Sigmoid colon (tissue), 7 donors: ENCODE results near the gene CEP152. TPM values are rescaled to one million over a fixed set of nuclear protein-coding genes. Genes with fewer than 3 reads are reported as not detected.

Source experiments
- DNase-seq: peaks from one replicate; pipeline ENCODE4 v3.0.0-alpha.2; 2019
- H3K27ac ChIP-seq, 4 donors: fragments of 200-600 bp; sonication (generic); one replicate each; pipeline ENCODE4 v1.5.1; 2016 to 2019; ENCODE audit warnings: mild to moderate bottlenecking in 1 of 4
- H3K27me3 ChIP-seq, 3 donors: fragments of 200-600 bp; sonication (generic); one replicate each; pipeline ENCODE4 v1.5.1; 2019; ENCODE audit warnings: mild to moderate bottlenecking in 1 of 3
- H3K36me3 ChIP-seq, 4 donors: fragments of 200-600 bp; sonication (generic); one replicate each; pipeline ENCODE4 v1.5.1; 2016 to 2019
- H3K4me1 ChIP-seq, 4 donors: fragments of 200-600 bp; sonication (generic); one replicate each; pipeline ENCODE4 v1.5.1; 2017 to 2019
- H3K4me3 ChIP-seq, 4 donors: fragments of 200-600 bp; sonication (generic); one replicate each; pipeline ENCODE4 v1.5.1; 2017 to 2019; ENCODE audit warnings: mild to moderate bottlenecking in 2 of 4, moderate library complexity in 1 of 4
- H3K9me3 ChIP-seq, 4 donors: fragments of 200-600 bp in 3 of 4; sonication (generic) in 3 of 4; one replicate each; pipeline versions ENCODE4 v1.5.1 to v1.6.1; 2013 to 2019
- EP300 ChIP-seq, 4 donors: sonication (generic); formaldehyde crosslinking; IDR thresholded peaks; one replicate each; pipeline ENCODE4 v1.6.1; 2017; ENCODE audit warnings: antibody characterized with exemption in 4 of 4
- POLR2A ChIP-seq, 2 donors: fragments of 450-650 bp; IDR thresholded peaks; one replicate each; pipeline ENCODE4 v1.6.1; 2016; ENCODE audit warnings: antibody characterized with exemption in 2 of 2, mild to moderate bottlenecking in 2 of 2, moderate library complexity in 2 of 2
- POLR2AphosphoS5 ChIP-seq, 4 donors: sonication (generic); formaldehyde crosslinking; IDR thresholded peaks; one replicate each; pipeline ENCODE4 v1.6.1; 2017; ENCODE audit warnings: antibody characterized with exemption in 4 of 4
- WGBS, 2 donors: extraction: QIAGEN DNeasy Blood & Tissue Kit; methylation state at CpG; one replicate each; pipeline ENCODE4 v1.1.7; 2013; 5-methylcytosine and 5-hydroxymethylcytosine counted together
- intact Hi-C: fragments of 100-400 bp; cut with DNase I; formaldehyde crosslinking; loops from one replicate; pipeline ENCODE4 v1.15.1; 2023
- polyA plus RNA-seq, 3 donors: library from polyadenylated mRNA; stranded (reverse); fragments of 200-250 nt; gene quantifications; one replicate each; pipeline ENCODE4 v1.2.3, GENCODE V29; 2013
- total RNA-seq, 4 donors: library from RNA; depleted of rRNA; stranded (reverse); fragments of >200 nt; gene quantifications; one replicate each; pipeline ENCODE4 v1.1.0, GENCODE V29; 2016
- TF ChIP-seq, protein P1 (sequence below), 4 experiments: fragments of 450-650 bp in 3 of 4; fragments of 200-600 bp in 1 of 4; IDR thresholded peaks; one replicate each; pipeline ENCODE4 v1.5.1; 2016 to 2019; ENCODE audit warnings: antibody characterized with exemption in 4 of 4, mild to moderate bottlenecking in 3 of 4, moderate library complexity in 2 of 4
- donor health status: healthy with polysubstance abuse.
- donor health status: Bipolar disorder and iron deficiency.
- donor health status: healthy.

The CEP152 gene
- total and polyA plus RNA-seq, 7 donors, result 0.46 to 5.1 (median 3.1) TPM

DNA sequence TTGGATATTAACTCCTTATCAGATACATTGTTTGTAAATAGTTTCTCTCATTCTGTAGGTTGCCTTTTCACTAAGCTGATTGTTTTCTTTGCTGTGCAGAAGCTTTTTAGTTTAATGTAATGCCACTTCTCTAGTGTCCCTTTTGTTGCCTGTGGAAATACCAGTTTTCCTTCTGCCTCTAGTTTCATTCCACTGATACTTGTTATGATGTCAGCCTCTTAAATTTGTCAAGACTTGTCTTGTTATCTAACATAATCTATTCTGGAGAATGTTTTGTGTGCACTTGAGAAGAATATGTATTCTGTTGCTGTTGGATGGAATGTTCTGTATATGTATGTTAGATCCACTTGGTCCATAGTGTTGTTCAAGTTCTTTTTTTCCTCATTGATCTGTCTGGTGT, 18.0 kb upstream of the CEP152 start:
- intact Hi-C loops, result no loop called here
- no peak overlapping the region for H3K4me3 ChIP-seq

DNA sequence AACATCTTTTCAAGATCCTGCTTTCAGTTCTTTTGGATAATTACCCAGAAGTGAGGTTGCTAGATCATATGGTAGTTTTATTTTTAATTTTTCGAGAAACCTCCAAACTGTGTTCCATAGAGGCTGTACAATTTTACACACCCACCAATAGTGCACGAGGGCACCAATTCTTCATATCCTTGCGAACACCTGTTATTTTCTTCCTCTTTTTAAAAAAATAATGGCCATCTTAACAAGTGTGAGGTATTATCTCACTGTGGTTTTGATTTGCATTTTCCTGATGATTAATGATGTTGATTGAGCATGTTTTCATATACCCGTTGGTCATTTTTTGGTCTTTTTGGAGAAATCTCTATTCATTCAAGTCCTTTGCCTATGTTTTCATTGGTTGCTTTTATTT, 17.6 kb upstream of the CEP152 start:
- Histone ChIP-seq H3K36me3 (no peaks in the 10 kb centered on the region), H3K27me3 (no peaks in the 10 kb centered on the region), H3K4me1 (no peaks in the 10 kb centered on the region), H3K4me3 (no peak overlapping the region), H3K27ac (no peak overlapping the region), H3K9me3 (peaks cover 0 to 6% (median 2%) of the 10 kb centered on the region in 4 donors)
- WGBS, 2 donors, result 61 to 82% methylated on average over 4 of the region's 4 CpGs
- TF ChIP-seq POLR2AphosphoS5 (IDR thresholded peaks at IDR 0.05) (no peak), EP300 (IDR thresholded peaks at IDR 0.05) (no peak), POLR2A (IDR thresholded peaks at IDR 0.05) (no peak)
- TF ChIP-seq, protein P1, sequence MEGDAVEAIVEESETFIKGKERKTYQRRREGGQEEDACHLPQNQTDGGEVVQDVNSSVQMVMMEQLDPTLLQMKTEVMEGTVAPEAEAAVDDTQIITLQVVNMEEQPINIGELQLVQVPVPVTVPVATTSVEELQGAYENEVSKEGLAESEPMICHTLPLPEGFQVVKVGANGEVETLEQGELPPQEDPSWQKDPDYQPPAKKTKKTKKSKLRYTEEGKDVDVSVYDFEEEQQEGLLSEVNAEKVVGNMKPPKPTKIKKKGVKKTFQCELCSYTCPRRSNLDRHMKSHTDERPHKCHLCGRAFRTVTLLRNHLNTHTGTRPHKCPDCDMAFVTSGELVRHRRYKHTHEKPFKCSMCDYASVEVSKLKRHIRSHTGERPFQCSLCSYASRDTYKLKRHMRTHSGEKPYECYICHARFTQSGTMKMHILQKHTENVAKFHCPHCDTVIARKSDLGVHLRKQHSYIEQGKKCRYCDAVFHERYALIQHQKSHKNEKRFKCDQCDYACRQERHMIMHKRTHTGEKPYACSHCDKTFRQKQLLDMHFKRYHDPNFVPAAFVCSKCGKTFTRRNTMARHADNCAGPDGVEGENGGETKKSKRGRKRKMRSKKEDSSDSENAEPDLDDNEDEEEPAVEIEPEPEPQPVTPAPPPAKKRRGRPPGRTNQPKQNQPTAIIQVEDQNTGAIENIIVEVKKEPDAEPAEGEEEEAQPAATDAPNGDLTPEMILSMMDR (IDR thresholded peaks at IDR 0.05), result no peak
- no peak for DNase-seq
- intact Hi-C loops, result no loop called here

More for the DNA sequence above, 18.0 kb upstream of the CEP152 start:
- TF ChIP-seq, protein P1 (IDR thresholded peaks at IDR 0.05), result no peak
- TF ChIP-seq POLR2AphosphoS5 (IDR thresholded peaks at IDR 0.05), result no peak
- TF ChIP-seq EP300 (IDR thresholded peaks at IDR 0.05), result no peak
- no peak for TF ChIP-seq POLR2A (IDR thresholded peaks at IDR 0.05)
- H3K27ac ChIP-seq, result no peak overlapping the region
- H3K36me3 ChIP-seq, result no peaks in the 10 kb centered on the region
- no peaks in the 10 kb centered on the region for H3K4me1 ChIP-seq
- peaks cover 0 to 8% (median 2%) of the 10 kb centered on the region in 4 donors for H3K9me3 ChIP-seq
- H3K27me3 ChIP-seq, result no peaks in the 10 kb centered on the region
- no peak for DNase-seq

DNA sequence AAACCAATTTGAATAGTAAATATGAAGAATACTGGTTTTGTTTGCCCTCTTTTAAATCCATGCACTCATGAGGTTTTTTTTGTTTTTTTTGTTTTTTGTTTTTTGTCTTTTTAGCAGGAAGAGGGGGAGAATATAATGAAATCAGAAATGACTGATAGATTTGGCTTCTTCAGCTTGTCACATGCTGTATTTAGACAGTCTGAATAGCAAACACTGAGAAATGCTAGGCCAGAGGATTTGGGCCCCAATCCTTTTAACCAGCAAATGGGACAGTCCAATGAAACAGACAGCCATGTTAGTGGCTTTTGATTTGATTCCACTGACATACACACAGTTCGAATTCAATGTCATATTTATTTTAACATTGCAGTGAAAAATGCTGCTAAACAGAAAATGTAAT, 14.2 kb upstream of the CEP152 start:
- H3K27ac ChIP-seq, result no peak overlapping the region

DNA sequence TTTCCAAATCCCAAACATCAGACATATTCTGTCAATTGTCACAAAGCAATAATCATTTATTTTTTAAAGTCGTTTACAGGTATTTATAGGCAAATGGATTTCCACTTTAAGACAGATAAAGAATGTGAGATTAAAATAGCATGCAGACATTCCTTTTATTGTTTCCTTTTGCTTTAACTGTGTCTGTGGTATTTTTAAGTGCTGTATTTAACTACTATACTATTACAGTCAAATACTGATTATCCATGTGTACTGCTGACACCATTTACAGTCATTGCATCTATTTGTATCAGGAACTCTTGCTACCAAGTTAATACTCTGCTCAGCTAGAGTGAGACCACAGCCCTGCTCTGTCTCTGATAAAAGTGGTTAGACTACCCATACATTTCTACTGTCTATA, 12.8 kb upstream of the CEP152 start:
- Histone ChIP-seq H3K27ac (no peak overlapping the region), H3K27me3 (no peaks in the 10 kb centered on the region), H3K4me3 (no peak overlapping the region), H3K9me3 (no peaks in the 10 kb centered on the region), H3K36me3 (no peaks in the 10 kb centered on the region), H3K4me1 (no peaks in the 10 kb centered on the region)
- DNase-seq, result no peak
- intact Hi-C loops, result no loop called here
- 22 to 61% methylated on average over 1 of the region's 1 CpG for WGBS, 2 donors
- TF ChIP-seq EP300 (IDR thresholded peaks at IDR 0.05) (no peak), POLR2AphosphoS5 (IDR thresholded peaks at IDR 0.05) (no peak), POLR2A (IDR thresholded peaks at IDR 0.05) (no peak)
- TF ChIP-seq, protein P1 (IDR thresholded peaks at IDR 0.05), result no peak

More for the DNA sequence above, 14.2 kb upstream of the CEP152 start:
- 88% methylated on average over 1 of the region's 1 CpG for WGBS, 2 donors
- Histone ChIP-seq H3K27me3 (no peaks in the 10 kb centered on the region), H3K4me1 (no peaks in the 10 kb centered on the region), H3K4me3 (no peak overlapping the region), H3K9me3 (no peaks in the 10 kb centered on the region), H3K36me3 (no peaks in the 10 kb centered on the region)
- DNase-seq, result no peak
- intact Hi-C loops, result no loop called here
- TF ChIP-seq POLR2A (IDR thresholded peaks at IDR 0.05), result no peak
- TF ChIP-seq POLR2AphosphoS5 (IDR thresholded peaks at IDR 0.05), result no peak
- TF ChIP-seq, protein P1 (IDR thresholded peaks at IDR 0.05), result no peak
- TF ChIP-seq EP300 (IDR thresholded peaks at IDR 0.05), result no peak

DNA sequence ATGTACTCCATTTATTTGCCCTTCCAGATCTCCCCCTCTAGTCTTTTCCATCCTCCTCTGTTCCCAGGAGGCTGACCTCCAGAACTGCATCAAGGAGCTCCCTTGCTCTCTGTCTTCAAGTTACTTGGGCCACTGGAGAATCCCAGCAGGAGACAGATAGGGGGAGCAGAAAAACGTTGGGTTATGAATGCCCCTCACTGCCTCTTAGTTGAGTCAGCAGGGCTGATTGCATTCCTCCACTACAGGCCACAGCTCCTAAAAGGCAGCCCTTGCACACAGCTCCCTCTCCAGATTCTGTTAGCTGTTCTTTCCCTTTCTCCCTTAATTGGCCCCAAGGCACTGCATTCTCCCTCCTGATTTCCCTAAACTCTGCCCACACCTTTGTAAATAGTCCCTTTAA, 12.4 kb upstream of the CEP152 start:
- Histone ChIP-seq H3K4me3 (no peak overlapping the region), H3K4me1 (no peaks in the 10 kb centered on the region), H3K27ac (no peak overlapping the region), H3K27me3 (no peaks in the 10 kb centered on the region), H3K9me3 (no peaks in the 10 kb centered on the region), H3K36me3 (no peaks in the 10 kb centered on the region)
- intact Hi-C loops, result no loop called here
- DNase-seq, result no peak
- TF ChIP-seq EP300 (IDR thresholded peaks at IDR 0.05) (no peak), POLR2AphosphoS5 (IDR thresholded peaks at IDR 0.05) (no peak), POLR2A (IDR thresholded peaks at IDR 0.05) (no peak)
- TF ChIP-seq, protein P1 (IDR thresholded peaks at IDR 0.05), result no peak
- 33 to 38% methylated on average over 1 of the region's 1 CpG for WGBS, 2 donors
